GM19025 (cell line): ENCODE results near the gene NKX3-2.
A peak's percentile ranks its signal among the peaks of the same experiment; 100 is the strongest.

Source experiments
- ATAC-seq: cut with Tn5 transposase; IDR thresholded peaks from one replicate; pipeline ENCODE4 v1.9.1; 2021; ENCODE audit warnings: mild to moderate bottlenecking, low read depth, moderate library complexity; ENCODE audit not compliant: unreplicated experiment

NKX3-2 gene

GRCh38 chr4:13534344-13535063 is 9.8 kb downstream of the NKX3-2 start:
- no peak for ATAC-seq

GRCh38 chr4:13533670-13534343 is 10.5 kb downstream of the NKX3-2 start:
- ATAC-seq = no peak

GRCh38 chr4:13531625-13531998 is 12.7 kb downstream of the NKX3-2 start:
- no peak for ATAC-seq

GRCh38 chr4:13530823-13531624 is 13.3 kb downstream of the NKX3-2 start:
- no peak for ATAC-seq

- ATAC-seq = no peak
Observed at GRCh38 chr4:13529128-13529919, 15.0 kb downstream of the NKX3-2 start.

GRCh38 chr4:13528821-13529127 is 15.5 kb downstream of the NKX3-2 start:
- ATAC-seq = no peak

- ATAC-seq = peak; percentile 72
Observed at GRCh38 chr4:13527981-13528820, 16.1 kb downstream of the NKX3-2 start.

- ATAC-seq = no peak
Observed at GRCh38 chr4:13527192-13527980, 16.9 kb downstream of the NKX3-2 start.

GRCh38 chr4:13526658-13527057 is 17.6 kb downstream of the NKX3-2 start:
- no peak for ATAC-seq

GRCh38 chr4:13525606-13526281 is 18.6 kb downstream of the NKX3-2 start:
- ATAC-seq = no peak

- ATAC-seq = no peak
Observed at GRCh38 chr4:13524504-13525243, 19.6 kb downstream of the NKX3-2 start.

- no peak for ATAC-seq
Observed at GRCh38 chr4:13523591-13524503, 20.5 kb downstream of the NKX3-2 start.

GRCh38 chr4:13523105-13523477 is 21.2 kb downstream of the NKX3-2 start:
- ATAC-seq = no peak

- no peak for ATAC-seq
Observed at GRCh38 chr4:13522282-13523104, 21.8 kb downstream of the NKX3-2 start.

GRCh38 chr4:13521047-13521446 is 23.3 kb downstream of the NKX3-2 start:
- ATAC-seq = no peak

GRCh38 chr4:13516315-13516860 is 27.9 kb downstream of the NKX3-2 start:
- ATAC-seq = no peak
